Uterus (tissue), 4 donors: ENCODE results near the gene XPC. TPM values are rescaled to one million over a fixed set of nuclear protein-coding genes. Genes with fewer than 3 reads are reported as not detected.

ENCODE experiments used
- DNase-seq, 2 donors: peaks; one replicate each; pipeline ENCODE4 v3.0.0-alpha.2; 2019 to 2020
- H3K27ac ChIP-seq, 2 donors: fragments of 200-600 bp; sonication (generic); 1 replicate in 1 of 2; 2 replicates in 1 of 2; pipeline ENCODE4 v1.5.1; 2016 to 2018
- H3K27me3 ChIP-seq, 2 donors: fragments of 200-600 bp; sonication (generic); one replicate each; pipeline ENCODE4 v1.5.1; 2018 to 2019; ENCODE audit warnings: control low read depth in 1 of 2
- H3K36me3 ChIP-seq, 2 donors: fragments of 200-600 bp; sonication (generic); one replicate each; pipeline ENCODE4 v1.5.1; 2019; ENCODE audit warnings: control low read depth in 1 of 2
- H3K4me1 ChIP-seq, 2 donors: fragments of 200-600 bp; sonication (generic); one replicate each; pipeline ENCODE4 v1.5.1; 2018 to 2019; ENCODE audit warnings: control low read depth in 1 of 2
- H3K4me3 ChIP-seq, 2 donors: fragments of 200-600 bp; sonication (generic); 1 replicate in 1 of 2; 2 replicates in 1 of 2; pipeline ENCODE4 v1.5.1; 2018 to 2019; ENCODE audit warnings: mild to moderate bottlenecking in 1 of 2
- H3K9me3 ChIP-seq, 2 donors: fragments of 200-600 bp; sonication (generic); one replicate each; pipeline ENCODE4 v1.5.1; 2019; ENCODE audit warnings: control low read depth in 1 of 2
- CTCF ChIP-seq, 4 experiments: fragments of 200-600 bp in 2 of 4; fragments of 450-650 bp in 2 of 4; sonication (generic) in 2 of 4; IDR thresholded peaks; one replicate each; pipeline ENCODE4 v1.5.1; 2016 to 2019; ENCODE audit warnings: antibody characterized with exemption in 4 of 4, mild to moderate bottlenecking in 2 of 4, moderate library complexity in 1 of 4
- POLR2A ChIP-seq, 2 donors: fragments of 450-650 bp; IDR thresholded peaks; one replicate each; pipeline ENCODE4 v1.6.1; 2016; ENCODE audit warnings: antibody characterized with exemption in 2 of 2, mild to moderate bottlenecking in 1 of 2, moderate library complexity in 1 of 2
- intact Hi-C: fragments of 100-400 bp; cut with DNase I; formaldehyde crosslinking; loops from one replicate; pipeline ENCODE4 v1.15.1; 2023; ENCODE audit warnings: low total_unique reads
- total RNA-seq, 4 donors: library from RNA; depleted of rRNA in 3 of 4; stranded (reverse); fragments of >200 nt in 3 of 4; gene quantifications; one replicate each; pipeline versions ENCODE4 v1.1.0 to v1.2.4, GENCODE V29; 2014 to 2023
- donor health status: DM: yes; HTN: yes; CAD: no.

XPC gene
- total RNA-seq, 4 donors from 2014 or later: 15.3 to 85.8 (median 48.5) TPM

- no peak for TF ChIP-seq POLR2A (IDR thresholded peaks at IDR 0.05)
- TF ChIP-seq CTCF (IDR thresholded peaks at IDR 0.05): no peak
- Histone ChIP-seq H3K36me3 (no peaks in the 10 kb centered on the region), H3K27ac (no peak overlapping the region), H3K4me3 (no peak overlapping the region), H3K9me3 (no peaks in the 10 kb centered on the region), H3K27me3 (no peaks in the 10 kb centered on the region), H3K4me1 (no peaks in the 10 kb centered on the region)
- intact Hi-C loops: no loop called here
- DNase-seq: no peak
Measured at GRCh38 chr3:14134291-14134690, 44.1 kb downstream of the XPC start.

- DNase-seq: no peak
- no peak overlapping the region for H3K4me3 ChIP-seq
- H3K9me3 ChIP-seq: no peaks in the 10 kb centered on the region
- TF ChIP-seq CTCF (IDR thresholded peaks at IDR 0.05): no peak
- TF ChIP-seq POLR2A (IDR thresholded peaks at IDR 0.05): no peak
- H3K36me3 ChIP-seq: no peaks in the 10 kb centered on the region
- no peak overlapping the region for H3K27ac ChIP-seq
- no peaks in the 10 kb centered on the region for H3K4me1 ChIP-seq
- no peaks in the 10 kb centered on the region for H3K27me3 ChIP-seq
- intact Hi-C loops: no loop called here
Measured at GRCh38 chr3:14133876-14134275, 44.5 kb downstream of the XPC start.

GRCh38 chr3:14133188-14133800 lies 45.1 kb downstream of the XPC start:
- no peaks in the 10 kb centered on the region for H3K36me3 ChIP-seq
- no peaks in the 10 kb centered on the region for H3K27me3 ChIP-seq
- TF ChIP-seq POLR2A (IDR thresholded peaks at IDR 0.05): no peak
- no peaks in the 10 kb centered on the region for H3K9me3 ChIP-seq
- no peak overlapping the region for H3K4me3 ChIP-seq
- no peak overlapping the region for H3K27ac ChIP-seq
- intact Hi-C loops: no loop called here
- H3K4me1 ChIP-seq: peaks cover 0 to 3% of the 10 kb centered on the region in 2 donors
- DNase-seq: no peak

GRCh38 chr3:14132689-14133088 lies 45.7 kb downstream of the XPC start:
- H3K36me3 ChIP-seq: no peaks in the 10 kb centered on the region

GRCh38 chr3:14132120-14132519 lies 46.3 kb downstream of the XPC start:
- Histone ChIP-seq H3K4me3 (no peak overlapping the region), H3K4me1 (peaks cover 2 to 14% of the 10 kb centered on the region in 2 donors), H3K27ac (no peak overlapping the region), H3K36me3 (no peaks in the 10 kb centered on the region), H3K27me3 (no peaks in the 10 kb centered on the region), H3K9me3 (no peaks in the 10 kb centered on the region)
- no peak for DNase-seq
- no peak for TF ChIP-seq POLR2A (IDR thresholded peaks at IDR 0.05)
- no peak for TF ChIP-seq CTCF (IDR thresholded peaks at IDR 0.05)
- intact Hi-C loops: no loop called here

More at GRCh38 chr3:14132689-14133088, 45.7 kb downstream of the XPC start:
- TF ChIP-seq CTCF (IDR thresholded peaks at IDR 0.05): no peak
- TF ChIP-seq POLR2A (IDR thresholded peaks at IDR 0.05): no peak
- DNase-seq: no peak
- no peak overlapping the region for H3K27ac ChIP-seq
- no peak overlapping the region for H3K4me3 ChIP-seq
- intact Hi-C loops: no loop called here
- peaks cover 0 to 9% of the 10 kb centered on the region in 2 donors for H3K4me1 ChIP-seq
- H3K9me3 ChIP-seq: no peaks in the 10 kb centered on the region
- H3K27me3 ChIP-seq: no peaks in the 10 kb centered on the region

GRCh38 chr3:14131134-14131533 lies 47.3 kb downstream of the XPC start:
- H3K9me3 ChIP-seq: no peaks in the 10 kb centered on the region
- no peaks in the 10 kb centered on the region for H3K36me3 ChIP-seq
- H3K4me1 ChIP-seq: peaks cover 11 to 23% of the 10 kb centered on the region in 2 donors
- no peak overlapping the region for H3K27ac ChIP-seq
- intact Hi-C loops: no loop called here
- TF ChIP-seq CTCF (IDR thresholded peaks at IDR 0.05) (no peak), POLR2A (IDR thresholded peaks at IDR 0.05) (no peak)
- H3K4me3 ChIP-seq: no peak overlapping the region
- no peaks in the 10 kb centered on the region for H3K27me3 ChIP-seq
- DNase-seq: no peak
